SK-N-SH treated with all-trans-retinoic acid at 6 μM for 48 hours (cell line): ENCODE measurements around the gene CTAGE1.

Experiments used
- ARNTL ChIP-seq: fragments of 450-650 bp; formaldehyde crosslinking; IDR thresholded peaks from 2 replicates; pipeline ENCODE4 v1.5.0; 2020; ENCODE audit warnings: low read depth, mild to moderate bottlenecking, moderate library complexity, borderline replicate concordance
- GLIS3 ChIP-seq: fragments of 250-450 bp; sonication (Bioruptor Pico); IDR thresholded peaks from 2 replicates; pipeline ENCODE4 v1.5.0; 2020; ENCODE audit warnings: mild to moderate bottlenecking, moderate library complexity
- ISL1 ChIP-seq: fragments of 250-450 bp; sonication (Bioruptor Pico); IDR thresholded peaks from 2 replicates; pipeline ENCODE4 v2.1.2; 2022; ENCODE audit warnings: mild to moderate bottlenecking, moderate library complexity
- PATZ1 ChIP-seq: fragments of 250-450 bp; sonication (Bioruptor Pico); IDR thresholded peaks from 2 replicates; pipeline ENCODE4 v1.8.0; 2020; ENCODE audit warnings: mild to moderate bottlenecking, moderate library complexity, borderline replicate concordance
- PPARA ChIP-seq: fragments of 250-450 bp; sonication (Bioruptor Pico); IDR thresholded peaks from 2 replicates; pipeline ENCODE4 v1.5.0; 2020; ENCODE audit warnings: mild to moderate bottlenecking, borderline replicate concordance
- ZFP30 ChIP-seq: fragments of 450-650 bp; formaldehyde crosslinking; IDR thresholded peaks from 2 replicates; pipeline ENCODE4 v1.5.0; 2022; ENCODE audit warnings: mild to moderate bottlenecking, moderate library complexity
- ZNF565 ChIP-seq: fragments of 450-650 bp; formaldehyde crosslinking; conservative IDR thresholded peaks from 2 replicates; pipeline ENCODE4 v1.5.0; 2020; ENCODE audit warnings: low read depth, mild to moderate bottlenecking, moderate library complexity
- ZNF8 ChIP-seq: fragments of 450-650 bp; formaldehyde crosslinking; IDR thresholded peaks from 2 replicates; pipeline ENCODE4 v1.5.0; 2020; ENCODE audit warnings: mild to moderate bottlenecking, moderate library complexity

GRCh38 chr18:22429564-22429963, 11.8 kb upstream of the CTAGE1 start:
- TF ChIP-seq ZNF565 (CRISPR knock-in tag) (no peak), PATZ1 (CRISPR knock-in tag) (no peak), ISL1 (CRISPR knock-in tag) (no peak), ZFP30 (CRISPR knock-in tag) (no peak), PPARA (CRISPR knock-in tag) (no peak), ARNTL (no peak), ZNF8 (CRISPR knock-in tag) (no peak), GLIS3 (CRISPR knock-in tag) (no peak)
